Smooth muscle cell (in vitro differentiated cells): ENCODE measurements around the gene GPR18. TPM values are rescaled to one million over a fixed set of nuclear protein-coding genes. Genes with fewer than 3 reads are reported as not detected.

ENCODE experiments used
- DNase-seq: peaks from one replicate; lab custom pipeline; 2025; ENCODE audit not compliant: unreplicated experiment; lab: John Stamatoyannopoulos, UW
- H2AFZ ChIP-seq: fragments of 200-600 bp; sonication (generic); 2 replicates; pipeline ENCODE4 v1.6.0; 2016; ENCODE audit warnings: antibody characterized with exemption, low read depth, mild to moderate bottlenecking
- H3F3A ChIP-seq: fragments of 200-600 bp; sonication (generic); 2 replicates; pipeline ENCODE4 v1.6.0; 2017; ENCODE audit warnings: antibody characterized with exemption, low read depth
- H3K27ac ChIP-seq: fragments of 200-600 bp; sonication (generic); 2 replicates; pipeline ENCODE4 v1.5.1; 2016; ENCODE audit warnings: low read depth, mild to moderate bottlenecking
- H3K27me3 ChIP-seq: fragments of 200-600 bp; sonication (generic); 2 replicates; pipeline ENCODE4 v1.6.1; 2016; ENCODE audit warnings: low read depth, mild to moderate bottlenecking
- H3K36me3 ChIP-seq: fragments of 200-600 bp; sonication (generic); 2 replicates; pipeline ENCODE4 v1.5.1; 2016; ENCODE audit warnings: low read depth
- H3K4me1 ChIP-seq: fragments of 200-600 bp; sonication (generic); 2 replicates; pipeline ENCODE4 v1.5.1; 2016; ENCODE audit warnings: low read depth
- H3K4me2 ChIP-seq: fragments of 200-600 bp; sonication (generic); 2 replicates; pipeline ENCODE4 v1.6.0; 2016; ENCODE audit warnings: mild to moderate bottlenecking
- H3K4me3 ChIP-seq: fragments of 200-600 bp; sonication (generic); 2 replicates; pipeline ENCODE4 v1.5.1; 2016; ENCODE audit warnings: mild to moderate bottlenecking
- H3K79me2 ChIP-seq: fragments of 200-600 bp; sonication (generic); 2 replicates; pipeline ENCODE4 v1.6.0; 2016; ENCODE audit warnings: low read depth, mild to moderate bottlenecking
- H3K9ac ChIP-seq: fragments of 200-600 bp; sonication (generic); 2 replicates; pipeline ENCODE4 v1.6.0; 2016; ENCODE audit warnings: low read depth
- H3K9me3 ChIP-seq: fragments of 200-600 bp; sonication (generic); replicated peaks from 2 replicates; pipeline ENCODE4 v1.5.1; 2016; ENCODE audit warnings: low read depth
- H4K20me1 ChIP-seq: fragments of 200-600 bp; sonication (generic); 2 replicates; pipeline ENCODE4 v1.6.0; 2016; ENCODE audit warnings: low read depth
- CTCF ChIP-seq: fragments of 200-600 bp; sonication (generic); IDR thresholded peaks from 2 replicates; pipeline ENCODE4 v1.5.1; 2017; ENCODE audit warnings: borderline replicate concordance, mild to moderate bottlenecking, antibody characterized with exemption; ENCODE audit not compliant: insufficient read depth, poor library complexity, severe bottlenecking
- WGBS: methylation state at CpG from one replicate; pipeline ENCODE4 v1.1.7; 2016; ENCODE audit warnings: low lambda C conversion rate; 5-methylcytosine and 5-hydroxymethylcytosine counted together
- polyA plus RNA-seq: library from polyadenylated mRNA; unstranded; fragments of >200 nt; fragmentation: Nextera tagmentation; extraction: Ambion mirVana; gene quantifications from 2 replicates; pipeline ENCODE4 v1.2.1, GENCODE V29; 2016
- total RNA-seq: library from RNA; depleted of rRNA; stranded (reverse); fragments of >200 nt; gene quantifications from 2 replicates; pipeline ENCODE4 v1.2.3, GENCODE V29; 2014

The GPR18 gene
- total and polyA plus RNA-seq, 2 experiments from 2014 or later: not detected

- no peak for DNase-seq
- no peaks in the 10 kb centered on the region for H4K20me1 ChIP-seq
- peak overlapping the region; percentile 78 for H3K27ac ChIP-seq
- H3K9ac ChIP-seq: peak overlapping the region; percentile 17
- TF ChIP-seq CTCF: no peak
- WGBS: 91% methylated on average over 1 of the region's 1 CpG
- no peaks in the 10 kb centered on the region for H3K79me2 ChIP-seq
- no peaks in the 10 kb centered on the region for H3F3A ChIP-seq
- peaks cover 23% of the 10 kb centered on the region for H3K4me1 ChIP-seq
- no peak overlapping the region for H3K4me3 ChIP-seq
- no peaks in the 10 kb centered on the region for H3K36me3 ChIP-seq
- peak overlapping the region; percentile 70 for H3K4me2 ChIP-seq
- no peaks in the 10 kb centered on the region for H3K9me3 ChIP-seq
- H2AFZ ChIP-seq: no peak overlapping the region
- H3K27me3 ChIP-seq: no peaks in the 10 kb centered on the region
These were observed 24.4 kb upstream of the GPR18 start for GRCh38 chr13:99282264-99283231.

GRCh38 chr13:99281811-99282263 lies 23.7 kb upstream of the GPR18 start:
- no peaks in the 10 kb centered on the region for H3K79me2 ChIP-seq
- peak overlapping the region; percentile 78 for H3K27ac ChIP-seq
- DNase-seq: no peak
- H3K9me3 ChIP-seq: no peaks in the 10 kb centered on the region
- H3K36me3 ChIP-seq: no peaks in the 10 kb centered on the region
- no peak for TF ChIP-seq CTCF
- H3K27me3 ChIP-seq: no peaks in the 10 kb centered on the region
- peaks cover 23% of the 10 kb centered on the region for H3K4me1 ChIP-seq
- H3K4me3 ChIP-seq: no peak overlapping the region
- no peak overlapping the region for H2AFZ ChIP-seq
- H3F3A ChIP-seq: no peaks in the 10 kb centered on the region
- 74% methylated on average over 5 of the region's 5 CpGs for WGBS
- no peak overlapping the region for H3K4me2 ChIP-seq
- H3K9ac ChIP-seq: no peak overlapping the region
- H4K20me1 ChIP-seq: no peaks in the 10 kb centered on the region

- no peaks in the 10 kb centered on the region for H4K20me1 ChIP-seq
- no peaks in the 10 kb centered on the region for H3K9me3 ChIP-seq
- no peak overlapping the region for H3K4me2 ChIP-seq
- H3F3A ChIP-seq: no peaks in the 10 kb centered on the region
- no peak for DNase-seq
- no peaks in the 10 kb centered on the region for H3K36me3 ChIP-seq
- peaks cover 23% of the 10 kb centered on the region for H3K4me1 ChIP-seq
- H3K9ac ChIP-seq: no peak overlapping the region
- no peak overlapping the region for H2AFZ ChIP-seq
- H3K4me3 ChIP-seq: no peak overlapping the region
- no peaks in the 10 kb centered on the region for H3K27me3 ChIP-seq
- 74% methylated on average over 3 of the region's 3 CpGs for WGBS
- TF ChIP-seq CTCF: no peak
- no peaks in the 10 kb centered on the region for H3K79me2 ChIP-seq
- H3K27ac ChIP-seq: peak overlapping the region; percentile 51
These were observed 22.0 kb upstream of the GPR18 start for GRCh38 chr13:99280166-99280565.

GRCh38 chr13:99279637-99280036 lies 21.5 kb upstream of the GPR18 start:
- no peak for TF ChIP-seq CTCF
- no peaks in the 10 kb centered on the region for H3F3A ChIP-seq
- H3K4me1 ChIP-seq: peaks cover 23% of the 10 kb centered on the region
- no peaks in the 10 kb centered on the region for H3K36me3 ChIP-seq
- H3K9ac ChIP-seq: no peak overlapping the region
- no peak overlapping the region for H2AFZ ChIP-seq
- H3K4me3 ChIP-seq: no peak overlapping the region
- DNase-seq: no peak
- no peaks in the 10 kb centered on the region for H4K20me1 ChIP-seq
- H3K27ac ChIP-seq: no peak overlapping the region
- H3K27me3 ChIP-seq: no peaks in the 10 kb centered on the region
- WGBS: 94% methylated on average over 2 of the region's 2 CpGs
- H3K4me2 ChIP-seq: no peak overlapping the region
- no peaks in the 10 kb centered on the region for H3K79me2 ChIP-seq
- H3K9me3 ChIP-seq: no peaks in the 10 kb centered on the region
